HepG2 (cell line): ENCODE results near the gene CTSA. TPM values are rescaled to one million over a fixed set of nuclear protein-coding genes. Genes with fewer than 3 reads are reported as not detected.

ENCODE experiments used
- CHD2 ChIP-seq: IDR thresholded peaks from 2 replicates; pipeline ENCODE4 v1.6.1; 2011; ENCODE audit warnings: low read depth, low read length, improper control_type of control experiment
- IKZF1 ChIP-seq: fragments of 450-650 bp; IDR thresholded peaks from 2 replicates; pipeline ENCODE4 v1.7.1; 2016
- MAF1 ChIP-seq: sonication (generic); formaldehyde crosslinking; IDR thresholded peaks from 2 replicates; pipeline ENCODE4 v1.5.0; 2020; ENCODE audit warnings: missing genetic modification reagents, borderline replicate concordance
- MTA3 ChIP-seq: sonication (generic); formaldehyde crosslinking; IDR thresholded peaks from 2 replicates; pipeline ENCODE4 v1.4.0; 2020; ENCODE audit warnings: missing genetic modification reagents
- THAP11 ChIP-seq: IDR thresholded peaks from 2 replicates; pipeline ENCODE4 v1.6.1; 2016; ENCODE audit warnings: missing biosample characterization, missing genetic modification reagents
- ZBTB1 ChIP-seq: sonication (generic); formaldehyde crosslinking; IDR thresholded peaks from 2 replicates; pipeline ENCODE4 v1.4.0; 2020; ENCODE audit warnings: missing genetic modification reagents, borderline replicate concordance
- ZBTB21 ChIP-seq: sonication (generic); formaldehyde crosslinking; IDR thresholded peaks from 2 replicates; pipeline ENCODE4 v1.4.0; 2020; ENCODE audit warnings: missing genetic modification reagents
- ZNF552 ChIP-seq: sonication (generic); formaldehyde crosslinking; IDR thresholded peaks from 2 replicates; pipeline ENCODE4 v1.9.0; 2022; ENCODE audit warnings: missing genetic modification reagents, mild to moderate bottlenecking, borderline replicate concordance
- ZNF83 ChIP-seq: sonication (generic); formaldehyde crosslinking; IDR thresholded peaks from 2 replicates; pipeline ENCODE4 v1.4.0; 2020; ENCODE audit warnings: missing genetic modification reagents, mild to moderate bottlenecking, borderline replicate concordance
- ZNF879 ChIP-seq: sonication (generic); formaldehyde crosslinking; IDR thresholded peaks from 2 replicates; pipeline ENCODE4 v1.8.1; 2023; ENCODE audit warnings: missing genetic modification reagents
- polyA plus RNA-seq, 8 experiments: library from polyadenylated mRNA; depleted of rRNA in 3 of 8; stranded (reverse) in 7 of 8; unstranded in 1 of 8; fragments of >200 nt; fragmentation: Illumina TruSeq in 4 of 8; extraction: Trizol in 4 of 8; gene quantifications; 2 replicates each; pipeline versions ENCODE4 v1.2.1 to v1.2.3, GENCODE V29; 2011 to 2016; ENCODE audit warnings: low read depth in 4 of 8, missing spikeins in 1 of 8, mixed read lengths in 1 of 8; ENCODE audit not compliant: insufficient read depth in 1 of 8
- total RNA-seq, 5 experiments: library from RNA; depleted of rRNA; stranded (reverse); fragments of >200 nt; fragmentation: Illumina TruSeq; extraction: Trizol; gene quantifications; 2 replicates each; pipeline ENCODE4 v1.2.3, GENCODE V29; 2016; ENCODE audit warnings: low read depth in 1 of 5
- TF ChIP-seq, protein P1 (sequence below): sonication (generic); formaldehyde crosslinking; IDR thresholded peaks from 2 replicates; pipeline ENCODE4 v1.4.0; 2020; ENCODE audit warnings: missing genetic modification reagents
- TF ChIP-seq, protein P2 (sequence below): sonication (generic); formaldehyde crosslinking; IDR thresholded peaks from 2 replicates; pipeline ENCODE4 v1.8.1; 2022; ENCODE audit warnings: mild to moderate bottlenecking, missing genetic modification reagents
- TF ChIP-seq, protein P3 (sequence below): sonication (generic); formaldehyde crosslinking; conservative IDR thresholded peaks from 2 replicates; pipeline ENCODE4 v1.4.0; 2020; ENCODE audit warnings: missing genetic modification reagents
- TF ChIP-seq, protein P4 (sequence below): IDR thresholded peaks from 2 replicates; pipeline ENCODE4 v1.6.1; 2016
- TF ChIP-seq, protein P5 (sequence below): sonication (generic); formaldehyde crosslinking; IDR thresholded peaks from 2 replicates; pipeline ENCODE4 v1.4.0; 2020; ENCODE audit warnings: missing genetic modification reagents; ENCODE audit errors: not compliant biosample characterization

Gene CTSA
- total and polyA plus RNA-seq, 2 of the 13 experiments (the other 11 are each of a cell fraction or from before 2014, with no cell fraction given) = 202 to 231 TPM

DNA sequence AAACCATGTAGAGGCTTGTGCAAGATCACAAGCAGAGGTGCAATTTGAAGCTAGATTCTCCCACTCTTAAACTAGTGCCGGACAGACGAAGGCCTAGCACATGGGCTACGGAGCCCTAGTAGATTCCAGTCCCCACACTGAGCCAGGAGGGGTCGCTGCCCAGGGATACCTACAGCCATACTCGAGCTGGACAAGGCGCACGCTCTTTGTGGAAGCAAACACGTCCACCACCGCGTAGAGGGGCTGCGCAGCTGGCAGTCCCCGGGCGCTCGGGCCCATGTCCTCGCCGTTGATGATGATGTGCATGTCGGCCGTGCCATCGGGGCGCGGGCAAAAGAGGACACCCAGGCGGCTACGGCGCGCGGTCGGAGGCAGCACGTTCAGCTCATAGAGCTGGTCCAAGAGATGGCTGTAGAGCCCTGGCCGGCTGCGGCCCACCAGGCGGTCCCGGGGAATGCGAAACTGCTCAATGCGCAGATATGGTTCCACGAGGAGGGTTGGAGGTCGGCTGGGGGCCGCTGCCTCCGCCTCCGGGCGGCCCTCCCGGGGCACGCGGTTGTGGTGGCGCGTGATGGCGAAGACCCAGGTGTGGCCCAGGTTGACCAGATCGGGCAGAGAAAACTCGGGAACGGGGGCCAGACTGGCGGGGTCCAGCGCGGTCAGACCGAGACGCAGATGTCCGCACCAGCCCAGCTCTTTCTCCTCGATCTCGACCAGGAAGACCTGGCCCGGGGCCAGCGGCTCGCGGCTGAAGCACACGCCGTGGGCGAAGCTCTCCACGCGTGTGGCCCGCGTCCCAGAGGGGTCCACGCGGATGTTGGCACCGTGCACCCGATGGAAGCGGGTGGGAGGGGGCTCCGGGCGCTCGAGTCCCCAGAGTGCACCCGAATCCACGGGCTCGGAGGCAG is 804 bp upstream of the CTSA start (continued):
- peak; percentile 85 for TF ChIP-seq ZNF552 (CRISPR knock-in tag)
- TF ChIP-seq, protein P1, sequence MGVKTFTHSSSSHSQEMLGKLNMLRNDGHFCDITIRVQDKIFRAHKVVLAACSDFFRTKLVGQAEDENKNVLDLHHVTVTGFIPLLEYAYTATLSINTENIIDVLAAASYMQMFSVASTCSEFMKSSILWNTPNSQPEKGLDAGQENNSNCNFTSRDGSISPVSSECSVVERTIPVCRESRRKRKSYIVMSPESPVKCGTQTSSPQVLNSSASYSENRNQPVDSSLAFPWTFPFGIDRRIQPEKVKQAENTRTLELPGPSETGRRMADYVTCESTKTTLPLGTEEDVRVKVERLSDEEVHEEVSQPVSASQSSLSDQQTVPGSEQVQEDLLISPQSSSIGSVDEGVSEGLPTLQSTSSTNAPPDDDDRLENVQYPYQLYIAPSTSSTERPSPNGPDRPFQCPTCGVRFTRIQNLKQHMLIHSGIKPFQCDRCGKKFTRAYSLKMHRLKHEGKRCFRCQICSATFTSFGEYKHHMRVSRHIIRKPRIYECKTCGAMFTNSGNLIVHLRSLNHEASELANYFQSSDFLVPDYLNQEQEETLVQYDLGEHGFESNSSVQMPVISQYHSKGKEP (CRISPR knock-in tag) = no peak
- peak; percentile 74 for TF ChIP-seq THAP11
- TF ChIP-seq, protein P2, sequence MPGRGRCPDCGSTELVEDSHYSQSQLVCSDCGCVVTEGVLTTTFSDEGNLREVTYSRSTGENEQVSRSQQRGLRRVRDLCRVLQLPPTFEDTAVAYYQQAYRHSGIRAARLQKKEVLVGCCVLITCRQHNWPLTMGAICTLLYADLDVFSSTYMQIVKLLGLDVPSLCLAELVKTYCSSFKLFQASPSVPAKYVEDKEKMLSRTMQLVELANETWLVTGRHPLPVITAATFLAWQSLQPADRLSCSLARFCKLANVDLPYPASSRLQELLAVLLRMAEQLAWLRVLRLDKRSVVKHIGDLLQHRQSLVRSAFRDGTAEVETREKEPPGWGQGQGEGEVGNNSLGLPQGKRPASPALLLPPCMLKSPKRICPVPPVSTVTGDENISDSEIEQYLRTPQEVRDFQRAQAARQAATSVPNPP (CRISPR knock-in tag) = no peak; the same call in 1 of the 2 replicates
- TF ChIP-seq, protein P3, sequence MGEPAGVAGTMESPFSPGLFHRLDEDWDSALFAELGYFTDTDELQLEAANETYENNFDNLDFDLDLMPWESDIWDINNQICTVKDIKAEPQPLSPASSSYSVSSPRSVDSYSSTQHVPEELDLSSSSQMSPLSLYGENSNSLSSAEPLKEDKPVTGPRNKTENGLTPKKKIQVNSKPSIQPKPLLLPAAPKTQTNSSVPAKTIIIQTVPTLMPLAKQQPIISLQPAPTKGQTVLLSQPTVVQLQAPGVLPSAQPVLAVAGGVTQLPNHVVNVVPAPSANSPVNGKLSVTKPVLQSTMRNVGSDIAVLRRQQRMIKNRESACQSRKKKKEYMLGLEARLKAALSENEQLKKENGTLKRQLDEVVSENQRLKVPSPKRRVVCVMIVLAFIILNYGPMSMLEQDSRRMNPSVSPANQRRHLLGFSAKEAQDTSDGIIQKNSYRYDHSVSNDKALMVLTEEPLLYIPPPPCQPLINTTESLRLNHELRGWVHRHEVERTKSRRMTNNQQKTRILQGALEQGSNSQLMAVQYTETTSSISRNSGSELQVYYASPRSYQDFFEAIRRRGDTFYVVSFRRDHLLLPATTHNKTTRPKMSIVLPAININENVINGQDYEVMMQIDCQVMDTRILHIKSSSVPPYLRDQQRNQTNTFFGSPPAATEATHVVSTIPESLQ (CRISPR knock-in tag) = 0 out of 2 replicates have a peak, but pooled peaks have one; percentile 28
- TF ChIP-seq MTA3 (CRISPR knock-in tag) = 0 out of 2 replicates have a peak, but pooled peaks have one; percentile 28
- TF ChIP-seq ZNF83 = peak; percentile 89; the same call in 1 of the 2 replicates
- peak; percentile 58 for TF ChIP-seq CHD2
- TF ChIP-seq, protein P4, sequence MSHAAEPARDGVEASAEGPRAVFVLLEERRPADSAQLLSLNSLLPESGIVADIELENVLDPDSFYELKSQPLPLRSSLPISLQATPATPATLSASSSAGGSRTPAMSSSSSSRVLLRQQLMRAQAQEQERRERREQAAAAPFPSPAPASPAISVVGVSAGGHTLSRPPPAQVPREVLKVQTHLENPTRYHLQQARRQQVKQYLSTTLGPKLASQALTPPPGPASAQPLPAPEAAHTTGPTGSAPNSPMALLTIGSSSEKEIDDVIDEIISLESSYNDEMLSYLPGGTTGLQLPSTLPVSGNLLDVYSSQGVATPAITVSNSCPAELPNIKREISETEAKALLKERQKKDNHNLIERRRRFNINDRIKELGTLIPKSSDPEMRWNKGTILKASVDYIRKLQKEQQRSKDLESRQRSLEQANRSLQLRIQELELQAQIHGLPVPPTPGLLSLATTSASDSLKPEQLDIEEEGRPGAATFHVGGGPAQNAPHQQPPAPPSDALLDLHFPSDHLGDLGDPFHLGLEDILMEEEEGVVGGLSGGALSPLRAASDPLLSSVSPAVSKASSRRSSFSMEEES (CRISPR knock-in tag) = peak; percentile 77
- no peak for TF ChIP-seq IKZF1
- peak; percentile 74; the same call in 1 of the 2 replicates for TF ChIP-seq MAF1 (CRISPR knock-in tag)
- no peak for TF ChIP-seq ZBTB1
- peak; percentile 39; the same call in 1 of the 2 replicates for TF ChIP-seq ZBTB21 (CRISPR knock-in tag)
- TF ChIP-seq, protein P5, sequence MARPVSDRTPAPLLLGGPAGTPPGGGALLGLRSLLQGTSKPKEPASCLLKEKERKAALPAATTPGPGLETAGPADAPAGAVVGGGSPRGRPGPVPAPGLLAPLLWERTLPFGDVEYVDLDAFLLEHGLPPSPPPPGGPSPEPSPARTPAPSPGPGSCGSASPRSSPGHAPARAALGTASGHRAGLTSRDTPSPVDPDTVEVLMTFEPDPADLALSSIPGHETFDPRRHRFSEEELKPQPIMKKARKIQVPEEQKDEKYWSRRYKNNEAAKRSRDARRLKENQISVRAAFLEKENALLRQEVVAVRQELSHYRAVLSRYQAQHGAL (CRISPR knock-in tag) = peak; percentile 78
- 0 out of 2 replicates have a peak, but pooled peaks have one; percentile 11 for TF ChIP-seq ZNF879 (CRISPR knock-in tag)
